IPS-NIHi11 (cell line): ENCODE results near the gene NOS1AP.
A peak's percentile ranks its signal among the peaks of the same experiment; 100 is the strongest.

Experiments
- DNase-seq: peaks from one replicate; pipeline ENCODE4 v3.0.0; 2012; ENCODE audit warnings: mixed read lengths, low spot score

NOS1AP gene

DNA sequence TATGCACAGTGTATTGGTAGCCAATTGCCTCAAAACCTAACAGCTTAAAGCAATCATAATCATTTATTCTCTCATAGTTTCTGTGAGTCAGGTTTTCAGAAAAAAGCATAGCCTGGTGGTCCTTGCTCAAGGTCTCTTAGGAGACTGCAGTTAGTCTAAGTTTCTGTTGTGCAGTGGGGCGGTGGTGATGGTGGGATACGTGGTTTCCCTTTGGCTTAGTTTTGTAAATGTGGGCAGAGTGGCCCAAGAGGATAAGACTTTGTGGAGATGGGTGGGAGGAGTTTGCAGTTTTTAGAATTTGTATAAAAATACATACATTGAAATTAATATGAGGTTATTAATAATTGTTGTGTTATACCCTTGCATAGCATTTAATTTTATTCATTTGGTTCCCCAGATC lies 68.6 kb downstream of the NOS1AP start:
- no peak for DNase-seq

DNA sequence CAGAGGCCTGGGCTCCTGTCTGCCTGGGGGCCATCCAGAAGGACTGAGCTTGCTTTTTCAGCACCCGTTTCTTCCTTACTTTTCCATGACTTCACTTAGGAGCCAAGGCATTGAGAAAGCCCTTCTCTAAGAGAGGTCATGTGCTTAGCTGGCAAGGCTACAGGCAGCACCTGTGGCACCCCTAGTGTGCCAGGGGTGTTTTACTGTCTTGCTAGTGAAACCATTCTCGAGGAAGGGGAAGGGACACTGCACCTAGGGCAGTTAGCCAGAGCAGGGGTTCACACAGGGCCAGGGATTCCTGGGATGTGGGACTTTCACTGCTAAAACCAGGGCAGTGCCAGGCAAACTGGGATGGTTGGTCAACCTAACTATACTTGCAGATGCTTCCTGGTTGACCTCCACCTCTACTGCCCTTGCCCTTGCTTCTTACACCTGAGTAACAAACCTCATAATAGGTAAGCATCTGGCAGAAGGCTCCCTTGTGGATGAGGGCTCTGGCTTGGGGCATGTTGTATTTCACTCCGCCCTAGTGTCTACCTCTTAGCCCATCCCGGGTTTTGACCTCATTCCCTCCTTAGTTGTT lies 69.2 kb downstream of the NOS1AP start:
- no peak for DNase-seq

DNA sequence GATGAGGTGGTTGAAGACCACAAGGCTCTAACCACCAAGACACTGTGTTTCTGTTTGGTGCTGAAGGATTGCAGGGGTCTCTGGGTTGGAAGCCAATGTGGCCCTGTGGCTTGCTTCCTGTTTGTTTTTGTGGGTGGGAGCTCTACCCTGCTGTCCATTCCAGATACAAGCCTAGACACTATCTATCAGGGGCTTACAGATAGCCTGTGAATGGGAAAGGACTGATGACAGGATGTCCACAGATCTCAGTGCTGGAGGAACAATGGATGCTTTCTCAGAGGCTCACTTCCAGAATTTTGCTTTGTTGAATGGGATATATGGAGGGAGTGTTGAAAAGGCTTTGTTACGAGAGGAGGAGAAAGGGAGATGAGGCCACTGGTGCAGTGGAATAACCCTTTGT lies 69.7 kb downstream of the NOS1AP start:
- no peak for DNase-seq

DNA sequence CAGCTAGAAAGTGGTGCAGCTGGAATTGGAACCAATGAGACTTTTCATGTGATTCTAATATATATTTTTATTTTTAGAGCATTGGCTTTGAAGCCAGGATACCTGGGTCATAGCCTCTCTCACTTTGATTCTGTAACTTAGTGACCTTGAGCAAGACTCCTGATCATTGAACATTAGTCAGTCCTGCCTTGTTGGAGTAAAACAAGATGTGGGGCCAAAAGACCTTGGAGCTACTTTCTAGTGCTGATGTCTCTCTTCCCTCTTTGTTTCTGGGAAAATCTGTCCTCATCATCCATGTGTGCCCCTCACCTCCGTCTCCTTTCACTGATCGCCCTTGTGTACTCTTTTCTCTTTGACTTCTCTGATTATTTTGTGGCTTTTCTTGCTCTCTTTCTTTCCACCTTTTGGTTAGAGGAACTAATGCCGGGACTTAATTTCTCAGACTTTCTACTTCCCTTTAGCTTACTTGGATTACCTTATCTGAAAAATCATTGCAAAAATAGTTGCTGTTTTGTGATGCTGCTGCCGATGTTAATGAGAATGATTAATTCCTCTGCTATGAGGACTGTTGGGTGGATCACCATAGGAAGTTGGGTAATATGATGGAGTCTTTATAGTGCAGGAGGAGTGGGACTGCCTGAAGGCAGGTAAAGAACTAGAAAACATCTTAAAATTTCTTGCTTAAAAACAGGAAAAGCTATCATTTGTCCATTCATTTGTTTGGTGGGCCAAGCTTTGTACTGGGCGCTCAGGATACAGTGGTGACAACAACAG lies 72.0 kb downstream of the NOS1AP start:
- no peak for DNase-seq

DNA sequence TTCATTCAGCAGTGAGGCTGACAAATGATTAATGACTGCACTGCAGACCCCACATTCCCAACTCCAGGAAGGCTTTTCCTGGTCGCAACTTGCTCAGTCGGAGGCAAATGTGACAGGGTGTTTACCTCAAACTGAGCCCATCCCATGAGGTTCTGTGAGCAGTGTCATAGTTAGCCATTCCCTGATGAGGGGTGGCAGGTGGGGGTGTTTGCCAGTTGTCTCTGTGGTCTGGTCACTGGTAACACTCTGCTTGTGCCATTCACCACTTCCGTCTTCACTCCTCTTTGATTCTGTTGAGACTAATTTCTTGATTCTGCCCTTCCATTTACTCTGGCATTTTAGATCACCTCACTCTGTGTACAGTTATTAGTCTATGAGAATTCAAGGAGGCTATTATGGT lies 73.5 kb downstream of the NOS1AP start:
- DNase-seq, result no peak

DNA sequence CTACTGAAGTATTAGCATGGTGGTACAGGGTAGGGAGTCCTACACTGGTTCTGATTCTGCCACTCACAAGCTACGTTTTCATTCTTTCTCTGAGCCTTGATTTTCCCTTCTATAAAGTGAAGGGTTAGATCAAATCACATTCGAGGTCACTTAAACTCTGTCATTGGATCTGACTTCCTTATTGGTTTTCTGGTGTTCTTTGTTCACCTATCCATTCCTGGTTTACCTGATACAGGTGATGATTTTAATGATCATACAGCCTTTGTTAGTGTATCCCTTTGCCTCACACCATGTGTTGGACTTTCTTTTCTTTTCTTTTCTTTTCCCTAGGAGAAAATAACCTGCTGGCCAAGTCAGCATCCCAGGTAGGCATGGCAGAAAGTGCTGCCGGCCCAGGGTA lies 74.8 kb downstream of the NOS1AP start:
- DNase-seq, result no peak

DNA sequence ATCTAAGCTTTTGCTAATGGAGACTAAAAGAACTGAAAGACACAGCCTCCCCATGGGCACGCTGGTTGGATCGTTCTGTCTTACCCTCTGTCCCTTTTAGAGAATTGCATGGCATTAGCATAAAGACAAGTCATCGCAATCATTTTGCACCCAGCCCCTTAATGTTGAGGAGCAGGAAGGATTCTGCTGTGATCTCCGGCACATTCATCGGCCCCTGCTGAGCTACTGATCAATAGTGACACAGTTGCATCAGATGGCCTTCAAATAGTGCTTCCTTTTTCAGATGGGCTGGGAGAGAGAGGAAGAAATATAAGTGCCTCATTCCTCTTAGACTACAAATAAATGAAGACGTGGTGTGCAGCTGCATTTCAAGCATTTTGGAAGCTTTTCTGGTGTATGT lies 75.4 kb downstream of the NOS1AP start:
- DNase-seq, result peak; percentile 37

DNA sequence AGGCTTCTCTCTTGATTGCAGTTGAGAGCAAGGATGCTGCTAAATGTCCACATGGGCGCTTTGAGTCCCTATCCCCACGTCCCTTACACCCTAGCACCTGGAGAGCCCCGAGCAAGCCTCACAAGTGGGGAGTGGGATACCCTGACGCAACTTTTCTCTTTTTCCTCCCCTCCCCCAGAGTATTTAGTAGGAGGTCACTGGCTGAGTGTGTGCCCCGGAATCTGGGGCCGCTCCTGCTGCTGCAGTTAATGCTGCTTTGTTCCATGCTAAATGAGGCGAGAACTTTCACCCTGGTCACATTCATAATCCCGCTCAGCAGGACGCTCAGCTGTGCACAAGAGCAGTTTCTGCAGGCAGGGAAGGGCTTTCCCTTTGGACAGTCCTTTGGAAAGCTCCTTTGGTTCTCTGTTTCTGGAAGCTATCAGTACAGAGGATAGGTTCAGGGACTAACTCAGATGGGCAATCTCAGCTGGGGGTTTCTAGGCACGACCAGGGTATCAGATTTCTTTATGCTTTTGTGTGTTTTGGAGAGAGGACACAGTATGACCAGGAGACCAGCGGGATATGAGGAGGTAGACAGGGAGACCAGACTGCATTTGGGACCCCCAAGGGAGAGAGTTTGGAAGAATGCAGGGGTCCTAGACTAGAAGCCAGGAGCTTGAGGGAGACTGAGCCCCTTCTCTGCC lies 75.9 kb downstream of the NOS1AP start:
- peak; percentile 72 for DNase-seq

DNA sequence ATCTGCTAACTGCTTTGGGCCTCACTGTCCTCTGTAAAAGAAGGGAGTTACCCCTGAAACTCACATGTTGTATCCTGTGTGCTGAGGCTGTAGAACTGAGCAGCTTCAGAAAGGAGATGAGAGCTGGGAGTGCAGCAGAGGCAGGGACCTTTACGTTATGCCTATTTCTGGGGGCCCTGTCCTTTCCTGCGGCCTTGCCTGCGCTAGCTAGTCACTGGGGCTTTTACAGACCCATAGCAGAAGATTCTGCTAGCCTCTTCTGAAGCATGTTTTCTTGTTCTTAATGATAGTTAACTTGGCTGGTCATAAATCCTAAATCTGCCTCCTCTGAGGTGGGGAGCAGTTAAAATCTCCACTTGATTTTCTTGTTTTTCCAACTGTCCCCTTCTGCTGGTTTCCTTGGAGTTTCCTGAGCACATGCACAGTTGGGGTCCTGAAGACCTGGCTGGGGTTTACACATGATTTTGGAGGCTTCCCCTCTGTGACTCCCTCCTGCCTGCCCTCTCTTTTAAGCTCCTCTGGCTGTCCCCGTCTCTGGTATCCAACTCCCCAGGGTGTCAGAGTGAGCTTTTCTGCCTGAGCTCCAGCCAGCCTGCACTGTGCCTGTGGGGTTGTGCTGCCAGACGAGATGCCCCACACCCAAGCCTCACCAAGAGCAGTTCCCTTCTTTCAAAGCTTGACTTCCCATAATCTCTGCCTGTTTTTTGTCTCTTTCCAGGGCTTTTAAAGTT lies 76.6 kb downstream of the NOS1AP start:
- peak; percentile 35 for DNase-seq

DNA sequence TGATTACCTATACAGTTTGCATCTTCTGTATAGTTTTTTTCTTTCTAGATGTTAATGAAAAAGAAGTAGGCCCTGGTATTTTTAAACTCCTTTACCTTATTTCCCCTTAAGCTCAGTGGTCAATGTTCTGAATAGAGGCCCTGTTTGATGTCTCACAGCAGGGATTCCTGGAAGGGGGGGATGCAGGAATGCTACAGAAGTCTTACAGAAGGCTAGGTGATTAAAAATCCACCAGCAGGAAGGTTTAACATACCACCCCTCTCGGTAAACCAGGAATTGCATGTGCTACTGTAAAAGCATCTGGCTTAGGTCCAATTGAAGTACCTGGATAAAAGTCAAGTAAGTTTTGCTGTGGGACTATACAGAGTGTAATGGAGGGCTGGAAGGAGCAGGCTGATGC lies 78.3 kb downstream of the NOS1AP start:
- peak; percentile 77 for DNase-seq

DNA sequence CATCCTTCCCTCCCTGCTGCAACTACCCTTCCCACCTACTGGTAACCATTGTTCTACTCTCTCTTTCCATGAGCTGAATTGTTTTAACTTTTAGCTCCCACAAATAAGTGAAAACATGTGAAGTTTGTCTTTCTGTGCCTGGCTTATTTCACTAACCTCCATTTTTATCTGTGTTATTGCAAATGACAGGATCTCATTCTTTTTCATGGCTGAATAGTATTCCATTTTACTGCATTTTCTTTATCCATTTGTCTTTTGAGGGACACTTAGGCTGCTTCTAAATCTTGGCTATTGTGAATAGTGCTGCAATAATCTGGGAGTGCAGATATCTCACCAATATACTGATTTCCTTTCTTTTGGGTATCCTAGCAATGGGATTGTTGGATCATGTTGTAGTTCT lies 80.6 kb downstream of the NOS1AP start:
- no peak for DNase-seq

DNA sequence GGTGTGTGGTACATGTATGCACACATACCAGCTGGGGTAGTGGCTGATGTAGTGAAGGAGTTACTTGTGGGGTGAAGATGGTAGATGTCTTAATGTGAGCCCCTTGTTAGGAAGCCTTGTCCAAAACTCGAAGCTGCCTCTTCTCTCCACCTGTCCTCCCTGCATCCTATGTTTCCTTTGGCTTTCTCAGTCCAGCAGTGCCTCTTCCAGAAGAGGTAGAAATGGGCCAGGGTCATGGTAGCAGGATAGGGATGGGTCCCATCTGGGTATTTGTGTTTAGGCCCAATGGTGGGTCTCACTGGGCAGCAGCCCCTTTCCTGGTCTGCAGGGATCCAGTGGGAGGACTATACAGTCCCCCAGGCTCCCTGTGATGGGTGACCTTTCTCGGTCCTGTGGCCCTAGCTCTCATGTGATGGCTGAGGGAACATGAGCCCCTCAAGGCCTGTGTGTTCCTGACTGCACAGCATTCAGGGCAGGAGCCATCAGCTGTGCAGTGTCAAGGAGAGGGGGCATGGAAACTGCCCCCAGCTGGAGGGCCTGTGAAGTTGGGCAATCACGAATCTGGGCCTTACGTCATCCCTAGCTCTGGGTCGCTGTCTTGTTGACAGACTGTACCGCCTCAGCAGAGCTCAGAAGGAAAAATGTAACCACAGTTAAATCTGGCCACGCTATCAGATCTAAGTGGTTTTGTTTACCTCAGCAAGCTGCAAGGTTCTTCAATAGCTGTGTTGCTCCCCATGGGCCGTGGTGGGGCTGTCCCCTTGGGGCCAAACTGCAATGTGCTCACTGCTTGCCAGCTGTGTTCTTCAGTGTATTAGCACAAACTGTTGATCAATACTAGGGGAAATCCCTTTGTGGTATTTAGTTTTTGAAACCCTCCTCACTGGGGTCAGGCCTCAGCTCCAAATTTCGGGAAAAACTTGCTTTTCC lies 82.7 kb downstream of the NOS1AP start:
- DNase-seq, result no peak

DNA sequence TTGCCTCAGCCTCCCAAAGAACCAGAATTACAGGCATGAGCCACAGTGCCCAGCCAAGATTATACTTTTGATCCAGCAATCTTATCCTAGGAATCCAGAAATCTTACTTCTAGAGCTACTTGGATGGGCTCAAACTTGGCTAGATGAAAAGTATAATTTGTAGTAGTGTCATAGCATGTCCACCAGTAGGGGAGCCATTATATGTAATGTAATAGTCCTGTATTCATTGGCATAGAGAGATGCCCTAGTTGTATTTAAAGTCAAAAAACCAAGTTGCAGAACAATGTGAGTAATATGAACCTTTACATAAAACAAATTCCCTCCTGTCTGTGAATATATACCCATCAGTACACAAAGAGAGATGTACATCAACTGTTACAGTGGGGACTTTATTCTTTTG lies 83.9 kb downstream of the NOS1AP start:
- no peak for DNase-seq

DNA sequence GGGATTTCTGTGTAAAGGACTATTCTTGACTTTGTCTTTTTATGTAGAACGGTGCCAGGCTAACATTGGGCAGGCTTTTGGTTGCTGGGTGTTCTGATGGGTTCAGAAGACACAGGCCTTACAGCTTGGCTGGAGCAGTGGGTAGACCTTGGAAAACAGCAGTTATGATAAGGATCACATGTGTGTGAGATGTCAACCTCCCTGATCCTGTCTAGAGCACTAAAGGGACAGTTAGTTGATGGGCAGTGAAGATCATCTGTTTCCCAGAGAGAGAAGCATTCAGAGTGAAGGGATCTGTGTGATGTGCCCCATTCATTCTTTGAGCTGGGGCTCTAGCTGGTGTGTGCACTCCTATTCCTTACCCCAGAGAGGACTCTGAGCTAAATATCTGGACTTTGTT lies 88.0 kb downstream of the NOS1AP start:
- no peak for DNase-seq

DNA sequence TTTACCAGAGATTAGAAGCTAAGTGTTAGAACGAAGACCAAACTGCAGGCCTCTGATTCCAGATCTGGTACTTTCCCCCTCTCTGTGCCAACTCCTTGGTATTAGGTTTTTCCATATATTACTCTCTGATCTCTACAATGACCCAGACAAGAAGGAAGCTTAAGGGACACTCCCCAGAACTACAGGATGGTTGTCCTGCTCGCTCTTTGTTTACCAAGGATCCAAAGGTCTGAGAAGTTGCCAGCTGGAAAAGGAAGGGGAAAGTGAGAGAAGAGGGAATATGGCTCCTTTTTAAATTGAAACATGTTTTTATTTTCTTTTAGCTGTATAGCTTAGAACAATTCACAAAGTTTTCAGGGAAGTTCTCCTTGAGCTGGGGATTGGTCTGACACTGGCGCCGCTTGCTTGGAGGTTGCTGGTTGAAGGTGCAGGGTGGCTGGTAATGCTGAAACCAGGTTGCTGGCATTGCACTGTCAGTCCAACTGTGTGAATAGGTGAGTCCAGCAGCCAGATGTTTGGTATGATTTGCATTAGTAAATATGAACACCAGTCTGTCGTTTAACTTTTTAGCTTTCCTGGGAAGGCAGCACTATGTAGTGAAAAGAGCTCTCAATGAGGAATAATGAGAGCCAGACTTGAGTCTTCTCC lies 89.3 kb downstream of the NOS1AP start:
- DNase-seq, result no peak

DNA sequence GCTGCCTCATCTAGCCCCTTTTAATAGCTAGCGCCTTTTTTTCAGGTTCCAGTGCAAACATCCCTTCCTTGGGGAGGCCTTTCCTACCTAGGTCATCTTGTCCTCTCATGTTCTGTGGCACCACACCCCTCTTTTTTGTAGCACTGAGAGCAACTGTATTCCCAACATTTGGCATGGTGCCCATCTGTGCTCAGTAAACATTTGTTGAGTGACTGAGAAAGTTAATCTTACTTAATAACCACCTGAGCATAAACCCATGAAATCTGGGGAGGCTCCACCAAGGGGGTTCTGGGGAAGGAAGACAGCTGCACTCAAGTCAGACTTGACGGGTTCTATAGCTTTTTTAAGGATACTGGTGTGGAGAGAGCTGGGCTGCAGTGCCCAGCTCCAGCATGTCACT lies 90.0 kb downstream of the NOS1AP start:
- DNase-seq, result no peak

DNA sequence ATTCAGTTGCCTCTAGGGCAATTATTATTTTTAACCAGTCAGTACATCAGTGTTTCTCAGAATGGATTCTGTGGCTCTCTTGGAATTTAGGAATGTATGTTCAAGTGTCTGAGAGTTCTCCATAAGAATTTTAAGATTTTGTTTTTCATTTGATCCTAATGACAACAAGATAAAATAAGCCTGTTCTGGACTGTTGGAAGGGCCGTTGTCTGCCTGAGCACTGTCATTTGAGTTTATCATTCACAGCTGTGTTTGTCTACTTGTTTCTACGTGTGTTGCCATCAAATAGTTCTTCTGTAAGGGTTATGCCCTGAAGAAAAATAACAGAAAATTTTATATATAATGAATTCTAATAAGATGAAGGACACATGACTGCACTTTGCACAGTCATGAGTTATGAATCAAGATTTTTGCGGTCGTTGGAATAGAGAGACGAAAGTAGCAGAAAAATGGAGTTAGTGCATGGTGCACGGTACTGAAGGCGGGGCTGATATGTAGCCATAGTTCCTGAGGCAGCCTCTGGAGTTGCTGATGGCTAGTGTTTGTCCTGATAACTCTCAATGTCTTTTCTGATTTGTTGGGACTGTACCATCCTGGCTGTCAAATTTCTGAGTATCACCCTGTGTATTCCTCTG lies 92.5 kb downstream of the NOS1AP start:
- no peak for DNase-seq

DNA sequence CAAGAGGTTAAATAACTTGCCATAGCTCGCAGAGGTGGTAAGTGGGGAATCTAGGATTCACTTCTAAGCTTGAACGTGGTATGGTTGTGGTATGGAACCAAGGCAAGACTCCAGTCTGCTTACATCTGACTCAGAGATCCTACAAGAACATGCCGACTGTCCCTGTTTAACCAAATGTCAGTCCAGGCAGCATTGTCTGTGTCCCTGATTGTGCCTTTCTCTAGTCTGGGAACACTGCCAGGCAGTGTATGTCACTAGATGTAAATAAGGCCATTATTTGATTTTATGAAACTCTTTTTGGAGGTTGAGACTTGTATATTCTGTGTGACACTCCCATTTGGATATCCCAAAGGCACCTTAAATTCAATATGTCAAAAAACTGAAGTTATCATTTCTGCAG lies 96.0 kb downstream of the NOS1AP start:
- DNase-seq, result no peak

DNA sequence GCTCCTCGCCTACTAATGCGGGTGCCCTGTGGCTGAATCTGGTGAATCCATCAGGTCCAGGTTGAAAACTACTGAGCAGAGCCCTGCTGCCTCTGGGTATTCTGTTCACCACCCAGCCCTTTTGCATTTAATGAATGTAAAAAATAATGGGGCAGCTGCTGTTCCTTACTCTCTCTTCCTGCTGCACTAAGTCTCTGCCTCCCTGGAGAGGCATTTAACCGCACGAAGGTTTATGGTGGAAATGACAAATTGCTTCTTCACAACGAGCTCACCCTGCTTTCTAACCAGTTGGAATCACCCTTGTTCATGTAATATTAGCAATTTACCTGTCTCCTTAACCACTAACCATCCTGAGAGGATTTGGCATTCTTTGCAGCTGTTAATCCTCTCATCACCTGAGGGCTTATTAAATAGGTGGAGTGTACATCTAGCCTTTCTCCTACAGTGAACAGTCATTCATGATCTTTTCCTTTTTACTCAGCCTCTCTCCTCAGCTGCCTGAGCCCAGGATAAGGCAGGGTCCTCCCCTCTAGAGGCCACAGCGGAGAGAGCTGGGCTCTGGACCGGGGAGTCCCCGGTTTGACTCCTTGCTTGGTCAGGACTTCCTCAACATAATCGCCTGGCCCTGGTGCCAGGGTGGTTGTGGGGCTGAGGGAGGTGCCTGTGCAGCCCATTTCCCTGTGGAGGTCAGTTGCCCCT lies 97.6 kb downstream of the NOS1AP start:
- no peak for DNase-seq

DNA sequence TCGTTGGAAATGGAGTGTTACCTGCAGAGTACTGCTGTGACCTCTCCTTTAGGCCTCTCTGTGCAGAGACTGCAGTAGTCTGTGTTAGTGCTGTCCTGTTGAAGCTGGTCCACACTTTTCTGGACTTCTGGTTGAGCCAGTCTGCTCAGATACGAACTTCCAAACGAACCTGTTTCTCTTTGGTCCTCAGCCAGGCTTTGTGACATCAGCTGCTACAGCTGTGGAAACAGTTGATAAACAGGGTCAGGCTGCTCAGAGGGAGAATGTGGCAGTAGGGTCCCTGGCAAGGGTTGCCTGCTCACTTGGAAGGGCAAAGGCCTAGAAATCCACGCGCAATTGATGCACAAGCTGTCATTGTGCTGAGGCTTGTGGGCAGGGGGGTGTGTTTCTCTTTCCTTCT lies 98.8 kb downstream of the NOS1AP start:
- DNase-seq, result no peak
